ENCODE data around the gene FKBP14. TPM values are rescaled to one million over a fixed set of nuclear protein-coding genes. Genes with fewer than 3 reads are reported as not detected.

The FKBP14 gene
- total RNA-seq, 1 experiment from 2014 or later: 54.4 TPM

DNA sequence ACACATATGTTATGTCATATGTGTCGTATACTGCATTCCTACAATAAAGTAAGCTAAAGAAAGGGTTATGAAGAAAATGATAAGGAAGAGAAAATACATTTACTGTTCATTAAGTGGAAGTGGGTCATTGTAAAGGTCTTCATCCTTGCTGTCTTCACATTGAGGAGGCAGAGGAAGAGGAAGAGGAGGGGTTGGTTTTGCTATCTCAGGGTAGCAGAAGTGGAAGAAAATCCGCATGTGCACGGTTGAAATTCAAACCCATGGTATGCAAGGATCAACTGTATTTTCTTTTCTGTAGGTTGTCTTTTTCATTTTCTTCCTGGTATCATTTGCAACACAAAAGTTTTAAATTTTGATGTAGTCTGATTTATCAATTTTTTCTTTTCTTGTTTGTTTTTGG is 8.0 kb upstream of the FKBP14 start:
- no peak for DNase-seq (ENCODE audit: low read depth)

DNA sequence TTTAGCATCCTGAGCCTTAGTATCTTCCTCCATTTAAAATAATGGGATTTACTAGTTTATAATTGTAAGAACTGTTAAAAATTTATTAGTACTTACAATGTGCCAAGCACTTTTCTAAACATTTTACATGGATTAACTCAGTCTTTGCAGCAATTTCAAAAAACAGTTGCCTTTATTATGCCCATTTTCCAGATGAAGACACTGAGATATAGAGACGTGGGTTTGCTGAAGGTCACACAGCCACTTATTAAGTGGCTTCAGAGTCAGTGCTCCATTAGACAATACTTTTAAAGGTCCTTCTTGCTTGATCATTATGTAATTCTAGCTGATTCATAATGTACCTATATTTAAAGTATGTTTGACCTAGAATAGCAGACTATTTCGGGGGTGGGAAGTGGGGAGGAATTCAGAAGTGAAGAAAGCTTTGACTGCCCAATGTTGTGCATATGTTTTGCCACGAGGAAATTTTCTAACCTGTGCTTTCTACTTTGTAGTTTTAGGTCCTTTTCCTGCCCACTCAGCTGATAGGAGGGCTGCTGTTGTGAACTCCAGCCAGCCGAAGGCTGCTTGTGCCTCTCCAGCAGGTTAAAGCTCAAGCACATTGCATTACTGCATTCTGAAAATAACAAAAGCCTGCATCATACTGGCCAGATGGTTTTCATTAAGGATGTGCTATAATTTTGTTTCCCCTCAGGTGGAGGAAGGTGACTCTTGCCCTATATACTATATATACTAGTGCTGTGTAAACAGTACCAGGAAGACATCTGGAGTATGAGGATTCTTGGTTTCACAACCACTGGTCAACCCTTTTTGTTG is 6.0 kb upstream of the FKBP14 start:
- DNase-seq (ENCODE audit: low read depth): peak; percentile 26

DNA sequence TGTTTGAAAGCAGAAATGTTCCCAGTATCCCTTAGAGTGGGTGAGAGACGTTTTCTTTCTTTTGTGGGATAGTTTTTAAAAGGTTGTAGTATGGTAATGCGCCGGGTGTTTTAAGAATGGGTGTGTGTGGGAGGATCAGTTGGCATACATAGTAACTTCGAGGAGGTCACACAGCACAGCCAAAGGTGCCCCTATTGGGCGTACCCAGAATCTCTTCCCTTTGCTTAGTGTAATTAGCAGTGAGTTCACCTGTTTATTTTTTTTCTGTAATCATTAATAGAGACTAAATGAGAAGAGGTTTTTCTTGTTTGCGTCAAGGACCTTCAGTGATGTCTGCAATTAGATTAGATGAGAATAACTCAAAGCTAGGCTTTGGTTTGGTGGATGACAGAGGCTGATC is 3.2 kb upstream of the FKBP14 start:
- peak; percentile 46 for DNase-seq (ENCODE audit: low read depth)

DNA sequence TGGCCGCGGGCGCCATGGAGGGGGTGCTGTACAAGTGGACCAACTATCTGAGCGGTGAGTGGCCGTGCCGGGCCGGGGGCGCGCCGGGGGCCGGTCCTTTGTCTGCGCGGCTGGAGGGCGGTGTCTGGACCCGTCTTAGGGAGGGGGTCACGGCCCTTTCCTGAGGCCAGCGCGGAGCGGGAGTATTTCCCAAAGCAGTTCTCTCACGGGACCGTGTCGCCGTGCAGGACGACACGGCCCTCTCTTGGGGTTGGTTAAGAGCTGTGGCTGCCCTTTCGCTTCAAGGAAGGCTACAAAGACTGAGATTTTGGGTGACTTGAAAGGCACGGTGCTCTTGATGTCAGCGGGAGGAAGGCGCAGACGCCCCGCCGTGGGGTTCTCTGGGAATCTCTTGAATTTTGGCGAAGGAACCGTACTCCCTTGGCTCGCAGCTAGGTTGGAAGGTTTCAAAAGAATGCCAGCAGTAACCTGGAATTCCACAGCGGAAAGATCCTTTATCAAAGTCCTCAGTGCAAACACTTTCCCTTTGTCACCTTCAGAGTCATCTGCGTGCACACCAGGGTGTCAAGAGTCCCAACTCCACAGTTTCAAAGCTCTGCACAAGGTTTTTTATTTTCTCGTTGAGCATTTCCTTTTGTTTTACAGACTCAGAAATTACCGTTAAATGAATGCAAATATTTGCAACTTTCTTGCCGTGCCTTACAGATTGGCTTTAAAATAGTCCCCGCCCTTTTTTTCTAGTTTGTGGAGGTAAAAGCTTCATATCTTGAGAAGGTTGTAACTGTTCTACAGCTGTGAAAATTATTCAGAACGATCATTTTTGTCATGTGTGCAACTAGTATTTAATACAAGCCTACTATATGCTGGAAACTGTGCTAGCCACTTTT is 2.5 kb upstream of the FKBP14 start:
- no peak for DNase-seq (ENCODE audit: low read depth)

DNA sequence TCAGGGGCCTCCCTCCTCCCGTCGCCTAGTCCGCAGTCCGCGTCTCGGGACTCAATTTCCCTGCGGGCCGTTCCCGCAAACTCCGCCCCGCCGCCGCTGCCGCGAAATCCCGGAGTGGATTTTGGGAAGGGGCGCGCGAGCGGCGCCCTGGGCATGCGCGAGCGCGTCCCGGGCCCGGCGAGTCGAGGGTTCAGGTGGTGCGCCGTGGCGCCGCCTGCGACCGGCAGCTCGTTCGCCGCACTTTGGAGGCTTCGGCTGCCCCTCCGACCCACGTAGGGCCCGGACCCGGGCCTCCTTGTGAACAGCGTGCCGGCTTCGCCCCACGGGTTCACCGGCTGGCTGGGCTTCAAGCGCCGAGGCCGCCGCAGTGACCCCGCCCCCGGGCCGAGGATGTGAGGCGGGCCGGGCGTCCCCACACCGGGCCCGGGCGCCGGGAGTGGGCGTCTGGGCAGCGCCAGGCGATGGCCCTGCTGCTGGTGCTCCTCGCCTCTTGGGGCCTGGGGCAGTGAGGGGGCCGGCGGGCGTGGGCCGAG is 1.8 kb upstream of the FKBP14 start, which contains the start of gene PLEKHA8:
Gene PLEKHA8, plus strand, starts transcription at position 197 of the 533 bp plus-strand sequence. CDS start 351 bp downstream, outside the sequence.
- DNase-seq (ENCODE audit: low read depth): peak; percentile 92

DNA sequence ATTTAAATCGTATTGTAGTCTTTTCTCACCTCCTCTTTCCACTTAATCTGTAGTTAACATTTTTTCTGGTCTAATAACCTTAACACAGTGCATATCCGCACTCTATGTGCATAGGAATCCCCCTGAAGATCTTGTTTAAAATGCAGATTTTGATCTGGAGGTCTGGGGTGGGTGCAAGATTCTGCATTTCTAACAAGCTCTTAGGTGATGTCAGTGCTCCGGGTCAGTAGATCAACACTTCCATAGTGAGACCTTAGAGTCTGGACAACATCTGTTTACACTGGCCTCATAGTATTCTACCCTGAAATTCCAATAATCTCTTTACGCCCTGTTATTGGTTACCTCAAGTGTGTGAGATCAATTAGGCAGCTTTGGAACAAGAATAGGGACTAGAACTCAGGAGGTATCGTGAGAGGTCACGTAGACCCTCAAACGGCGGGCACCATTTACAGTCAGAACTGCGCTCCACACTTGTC is 1.3 kb upstream of the FKBP14 start:
- DNase-seq (ENCODE audit: low read depth): no peak

DNA sequence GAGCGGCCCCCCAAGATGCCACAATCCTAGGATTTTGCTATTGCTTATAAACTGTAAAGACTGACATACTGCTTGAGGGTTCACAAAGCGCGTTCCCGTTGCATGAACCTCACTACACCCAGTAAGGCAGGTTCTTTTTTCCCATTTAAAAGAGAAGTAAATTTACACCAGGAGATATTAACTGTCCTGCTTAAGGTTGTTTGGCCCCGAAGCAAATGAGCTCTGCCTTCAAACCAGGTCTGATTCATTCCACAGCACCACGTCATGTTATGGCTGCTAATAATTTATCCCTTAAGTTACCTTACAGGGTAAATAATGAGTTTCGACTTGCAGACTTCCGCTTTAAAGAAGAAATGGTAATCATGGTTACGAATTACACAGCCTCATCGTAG is 559 bp upstream of the FKBP14 start:
- DNase-seq (ENCODE audit: low read depth): peak; percentile 69

DNA sequence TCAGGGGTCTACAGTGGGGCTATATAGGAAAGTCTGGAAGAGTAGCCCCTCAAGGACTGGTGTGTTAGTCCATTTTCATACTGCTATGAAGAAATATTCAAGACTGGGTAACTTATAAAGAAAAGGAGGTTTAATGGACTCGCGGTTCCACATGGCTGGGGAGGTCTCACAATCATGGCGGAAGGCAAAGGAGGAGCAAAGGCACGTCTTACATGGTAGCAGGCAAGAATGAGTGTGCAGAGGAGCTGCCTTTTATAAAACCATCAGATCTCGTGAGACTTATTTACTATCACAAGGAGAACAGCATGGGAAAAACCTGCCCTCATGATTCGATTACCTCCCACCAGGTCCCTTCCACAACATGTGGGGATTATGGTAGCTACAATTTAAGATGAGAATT is 3.0 kb downstream of the FKBP14 start:
- DNase-seq (ENCODE audit: low read depth): no peak

DNA sequence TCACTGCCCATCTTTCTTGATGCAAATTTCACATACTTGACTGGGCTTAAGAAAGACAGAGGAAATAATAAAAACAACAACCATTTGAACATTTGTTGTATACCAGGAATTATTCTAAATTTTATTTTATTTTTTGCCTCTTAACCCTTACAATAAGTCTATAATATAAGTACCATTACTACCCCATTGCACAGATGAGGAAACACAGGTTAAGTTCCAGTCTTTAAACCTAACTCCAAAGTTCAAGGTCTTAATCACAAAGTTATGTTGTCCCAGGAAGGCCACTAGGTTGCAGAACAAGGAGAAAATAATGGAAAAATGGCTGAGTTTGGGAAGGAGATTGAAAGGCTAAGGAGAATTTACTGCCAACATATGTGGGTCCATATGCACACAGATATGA is 3.5 kb downstream of the FKBP14 start:
- DNase-seq (ENCODE audit: low read depth): no peak

DNA sequence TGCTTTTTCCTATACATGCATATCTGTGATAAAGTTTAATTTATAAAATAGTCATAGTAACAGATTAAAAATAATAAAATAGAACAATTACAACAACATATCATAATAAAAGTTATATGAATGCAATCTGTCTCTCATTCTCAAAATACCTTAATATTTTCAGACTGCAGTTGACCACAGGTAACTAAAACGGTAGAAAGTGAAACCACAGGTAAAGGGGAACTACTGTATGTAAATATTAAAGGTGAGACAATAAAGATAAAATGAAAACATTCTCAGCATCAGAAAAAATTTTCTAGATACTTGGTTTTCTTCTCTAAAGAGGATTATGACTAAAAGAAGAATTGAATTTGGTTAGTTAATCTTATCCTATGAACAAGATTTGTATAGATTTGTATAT is 6.0 kb downstream of the FKBP14 start:
- no peak for DNase-seq (ENCODE audit: low read depth)

DNA sequence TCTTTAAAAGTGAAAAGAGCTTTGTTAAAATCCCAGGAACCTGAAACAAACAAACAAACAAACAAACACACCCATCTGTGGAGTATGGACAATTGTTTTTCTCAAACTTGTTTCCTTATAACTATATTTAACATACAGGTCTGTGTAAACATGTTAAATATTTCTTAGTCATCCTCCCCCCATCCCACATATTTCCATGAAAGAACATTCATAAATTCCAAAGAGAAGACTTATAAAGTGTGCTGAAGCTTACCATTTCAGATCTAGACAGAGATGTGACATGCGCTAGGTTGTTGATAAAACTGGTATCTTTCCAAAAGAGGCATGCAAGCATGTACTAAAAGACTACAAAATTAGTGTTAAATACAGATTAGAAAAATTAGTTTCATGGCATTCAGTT is 6.5 kb downstream of the FKBP14 start:
- no peak for DNase-seq (ENCODE audit: low read depth)

DNA sequence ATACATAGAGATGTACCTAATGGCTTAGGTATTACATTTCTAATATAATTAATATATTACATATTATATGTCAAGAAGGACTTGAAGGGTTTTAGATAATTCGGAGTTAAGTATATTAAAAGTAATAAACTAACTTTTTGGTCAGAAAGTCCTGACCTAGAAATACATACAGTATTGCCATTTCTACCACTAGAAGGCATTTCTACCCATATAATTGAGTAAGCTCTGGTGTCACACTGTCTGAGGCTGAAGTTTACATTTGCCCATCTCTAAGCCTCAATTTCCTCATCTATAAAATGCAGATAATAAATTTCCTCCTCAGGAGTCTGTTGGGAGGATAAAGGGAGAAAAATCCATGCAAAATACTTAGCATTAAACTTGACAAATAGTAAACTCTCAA is 7.1 kb downstream of the FKBP14 start:
- DNase-seq (ENCODE audit: low read depth): no peak

DNA sequence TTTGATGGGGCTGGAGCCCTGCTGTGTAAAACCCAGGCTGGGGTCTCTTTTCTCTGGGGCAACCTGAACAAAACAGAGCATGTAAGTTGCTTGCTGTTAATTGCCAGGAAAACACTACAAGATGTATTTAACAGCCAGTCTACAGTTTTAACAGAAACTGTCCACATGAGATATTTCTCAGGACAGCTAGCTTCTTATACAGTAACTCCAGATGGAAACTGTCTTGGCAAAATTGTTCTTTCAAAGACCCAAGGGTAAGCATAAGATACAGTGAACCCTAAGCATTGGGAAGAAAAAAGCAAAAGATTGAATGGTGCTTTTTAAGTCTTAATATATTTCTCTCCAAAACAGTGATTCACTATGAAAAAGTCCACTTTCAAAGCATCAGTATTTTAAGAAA is 8.1 kb downstream of the FKBP14 start:
- no peak for DNase-seq (ENCODE audit: low read depth)

DNA sequence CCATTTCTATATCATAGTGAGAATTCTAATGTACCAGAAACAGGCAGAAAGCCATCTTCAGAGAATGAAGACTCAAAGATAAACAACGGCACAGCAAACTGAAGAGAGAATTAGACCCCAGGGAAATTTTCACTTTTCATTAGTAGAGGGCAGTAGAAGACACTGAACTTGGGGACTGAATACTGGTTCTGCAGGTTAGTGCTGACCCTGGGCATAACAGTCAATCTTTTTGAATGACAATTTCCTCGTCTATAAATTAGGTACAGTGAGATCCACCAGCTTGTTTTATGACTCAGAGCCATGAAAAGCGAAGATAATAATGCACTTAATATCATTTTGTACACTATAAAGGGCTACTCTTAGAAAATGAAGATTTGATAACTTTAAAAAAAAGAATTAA is 13.7 kb downstream of the FKBP14 start:
- DNase-seq (ENCODE audit: low read depth): no peak

DNA sequence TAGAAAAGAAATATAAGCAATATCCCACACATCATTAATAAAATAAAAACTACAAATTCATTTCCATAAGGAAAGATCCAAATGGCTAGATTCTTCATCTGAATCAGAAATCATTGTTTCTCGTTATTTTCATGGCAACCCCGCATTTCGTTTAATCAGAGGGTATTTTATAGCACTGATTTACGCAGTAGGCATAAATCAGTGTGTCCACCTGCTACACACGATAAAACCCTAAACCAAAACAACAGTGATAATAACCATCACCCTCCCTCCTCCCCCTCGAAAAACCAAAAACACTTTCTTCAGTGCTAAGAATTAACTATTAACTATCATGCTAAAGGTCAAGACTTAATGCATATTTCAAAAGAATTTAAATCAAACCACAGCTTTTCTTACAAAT is 16.5 kb downstream of the FKBP14 start:
- no peak for DNase-seq (ENCODE audit: low read depth)

DNA sequence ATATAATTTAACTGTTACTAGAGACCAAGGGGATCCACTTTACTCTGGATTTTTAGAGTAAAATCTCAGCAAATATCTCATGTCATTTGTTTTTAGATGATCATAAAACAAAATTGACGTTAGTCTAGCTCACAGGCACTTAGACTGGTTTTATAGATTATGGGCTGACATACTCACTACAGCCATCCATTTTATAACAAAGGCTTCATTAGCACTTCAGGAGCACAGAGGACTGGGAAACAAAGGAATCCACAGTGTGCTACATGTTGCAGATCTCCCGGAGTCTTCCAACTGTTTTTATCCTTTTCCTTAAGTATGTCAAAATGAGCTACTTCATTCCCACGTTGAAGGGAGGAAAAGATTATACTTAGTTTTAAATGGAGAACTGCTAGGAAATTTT is 21.0 kb downstream of the FKBP14 start:
- DNase-seq (ENCODE audit: low read depth): no peak

DNA sequence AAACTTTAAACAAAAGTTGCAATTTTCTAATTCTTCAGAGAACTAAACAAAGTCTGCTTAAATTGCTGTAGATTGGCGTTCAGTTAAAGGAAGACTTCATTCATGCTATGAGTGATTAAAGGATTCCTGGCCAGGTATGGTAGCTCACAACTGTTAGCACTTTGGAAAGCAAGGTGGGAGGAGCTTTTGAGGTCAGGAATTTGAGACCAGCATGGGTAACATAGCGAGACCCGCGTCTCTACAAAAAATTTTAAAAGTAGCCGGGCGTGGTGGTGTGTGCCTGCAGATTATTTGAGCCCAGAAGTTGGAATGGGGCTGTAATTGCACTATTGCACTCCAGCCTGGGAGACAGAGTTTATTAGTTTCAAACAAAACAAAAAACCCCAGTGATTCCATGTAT is 23.4 kb downstream of the FKBP14 start:
- no peak for DNase-seq (ENCODE audit: low read depth)

DNA sequence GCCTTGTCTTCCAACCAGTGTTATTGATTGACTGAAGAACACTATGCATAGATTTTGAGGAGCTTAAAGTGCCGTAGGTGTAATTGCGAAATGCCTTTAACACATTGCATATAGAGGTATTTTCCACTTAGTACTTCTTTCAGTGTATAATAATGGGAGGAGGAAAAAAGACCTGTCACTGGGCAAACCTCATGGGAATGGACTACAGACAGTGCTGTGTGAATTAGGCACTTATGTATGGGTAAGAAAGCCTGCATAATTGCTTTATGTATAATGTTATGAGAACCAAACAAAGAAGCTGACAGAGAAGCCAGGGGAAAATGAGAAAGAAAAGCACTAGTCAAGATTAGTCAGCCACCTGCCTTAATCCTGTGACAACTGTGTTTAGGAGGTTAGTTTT is 24.5 kb downstream of the FKBP14 start:
- DNase-seq (ENCODE audit: low read depth): no peak

DNA sequence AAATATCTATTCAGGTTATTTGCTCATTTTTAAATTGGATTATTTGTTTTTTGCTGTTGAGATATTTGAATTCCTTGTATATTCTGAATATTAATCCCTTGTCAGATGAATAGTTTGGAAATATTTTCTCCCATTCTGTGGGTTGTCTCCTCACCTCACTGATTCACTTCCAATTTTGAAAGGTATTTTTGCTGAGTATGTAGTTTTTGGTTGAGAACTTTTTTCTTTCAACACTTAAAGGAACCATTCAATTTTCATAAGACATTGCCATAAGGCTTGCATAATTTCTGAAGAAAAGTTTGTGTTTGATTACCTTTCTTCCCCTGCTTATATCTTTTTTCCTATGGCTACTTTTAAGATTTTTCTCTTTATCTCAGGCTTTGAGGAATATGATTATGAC is 28.0 kb downstream of the FKBP14 start:
- DNase-seq (ENCODE audit: low read depth): no peak

DNA sequence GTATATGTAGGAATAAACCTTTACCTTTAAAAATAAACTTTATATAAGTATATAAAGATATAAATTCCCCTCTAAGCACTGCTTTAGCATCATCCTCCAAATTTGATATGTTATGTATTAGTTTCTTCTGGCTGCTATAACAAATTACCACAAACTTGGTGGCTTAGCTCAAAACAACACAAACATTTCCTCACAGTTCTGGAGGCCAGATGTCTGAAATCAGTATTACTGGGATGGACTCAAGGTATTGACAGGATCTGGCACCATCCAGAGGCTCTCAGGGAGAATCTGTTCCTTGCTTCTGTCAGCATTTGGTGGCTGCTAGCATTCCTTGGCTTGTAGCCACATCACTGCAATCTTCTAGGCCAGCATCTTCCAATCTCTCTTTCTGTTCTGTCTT is 30.2 kb downstream of the FKBP14 start:
- DNase-seq (ENCODE audit: low read depth): no peak

DNA sequence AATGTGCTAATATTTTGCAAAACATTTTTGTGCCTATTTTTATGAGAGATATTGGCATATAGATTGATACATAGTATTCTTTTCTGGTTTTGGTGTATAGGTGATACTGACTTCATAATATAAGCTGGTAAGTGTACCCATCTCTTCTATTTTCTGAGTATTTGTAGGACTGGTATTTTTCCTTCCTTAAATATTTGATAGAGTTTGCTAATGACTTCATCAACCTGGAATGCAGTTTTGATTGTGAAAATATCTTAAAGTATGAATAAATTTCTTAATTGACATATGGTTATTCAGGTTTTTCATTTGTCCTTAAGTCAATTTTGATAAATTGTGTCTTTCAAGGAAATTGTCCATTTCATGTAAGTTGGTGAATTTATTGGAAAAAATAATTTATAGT is 30.9 kb downstream of the FKBP14 start:
- no peak for DNase-seq (ENCODE audit: low read depth)

DNA sequence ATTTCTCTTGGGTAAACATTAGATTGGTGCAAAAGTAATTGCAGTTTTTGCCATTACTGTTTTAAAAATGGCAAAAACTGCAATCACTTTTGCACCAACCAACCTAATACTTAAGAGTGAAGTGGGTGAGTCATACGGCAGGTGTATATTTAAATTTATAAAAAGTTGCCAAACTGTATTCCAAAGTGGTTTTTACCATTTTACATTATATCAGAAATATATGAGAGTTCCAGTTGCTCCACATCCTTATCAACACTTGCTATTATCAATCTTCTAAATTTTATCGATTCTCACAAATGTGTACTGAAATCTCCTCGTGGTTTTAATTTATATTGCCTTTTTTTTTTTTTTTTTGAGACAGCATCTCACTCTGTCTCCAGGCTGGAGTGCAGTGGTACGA is 33.4 kb downstream of the FKBP14 start:
- no peak for DNase-seq (ENCODE audit: low read depth)

DNA sequence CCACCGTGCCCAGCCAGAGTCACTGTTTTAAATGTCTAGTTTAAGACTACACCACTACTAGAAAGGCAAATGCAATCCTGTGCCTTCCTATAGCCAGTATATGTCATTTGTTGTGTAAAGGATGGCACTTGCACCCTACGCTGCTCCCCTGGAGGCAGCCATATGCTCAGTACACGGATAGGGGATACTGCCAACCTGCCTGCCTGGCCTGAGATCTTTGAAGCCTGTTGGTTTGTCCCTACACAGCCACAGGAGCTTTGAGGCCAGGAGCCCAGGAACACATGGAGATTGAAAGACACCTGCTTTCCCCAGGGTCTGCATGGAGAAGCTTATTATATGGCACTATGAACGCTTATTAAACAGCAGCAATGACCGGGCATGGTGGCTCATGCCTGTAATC is 34.6 kb downstream of the FKBP14 start:
- no peak for DNase-seq (ENCODE audit: low read depth)
